Osteocyte (in vitro differentiated cells): ENCODE results near the gene RFLNA. TPM values are rescaled to one million over a fixed set of nuclear protein-coding genes. Genes with fewer than 3 reads are reported as not detected.
A peak's percentile ranks its signal among the peaks of the same experiment; 100 is the strongest.

Experiments
- DNase-seq: peaks from one replicate; pipeline ENCODE4 v3.0.0; 2021; ENCODE audit warnings: mixed read lengths; ENCODE audit not compliant: unreplicated experiment; ENCODE audit errors: extremely low spot score
- H3K27ac Mint-ChIP-seq: one replicate; pipeline ENCODE4 v1.8.0; 2021; ENCODE audit warnings: mild to moderate bottlenecking, mixed read lengths; ENCODE audit not compliant: unreplicated experiment
- H3K27me3 Mint-ChIP-seq: one replicate; pipeline ENCODE4 v1.8.0; 2021; ENCODE audit warnings: mixed read lengths; ENCODE audit not compliant: unreplicated experiment
- H3K36me3 Mint-ChIP-seq: one replicate; pipeline ENCODE4 v1.8.0; 2021; ENCODE audit warnings: mixed read lengths; ENCODE audit not compliant: unreplicated experiment
- H3K4me1 Mint-ChIP-seq: one replicate; pipeline ENCODE4 v1.8.0; 2021; ENCODE audit warnings: mixed read lengths; ENCODE audit not compliant: unreplicated experiment
- H3K4me3 Mint-ChIP-seq: one replicate; pipeline ENCODE4 v1.8.0; 2021; ENCODE audit warnings: mild to moderate bottlenecking, moderate library complexity, mixed read lengths; ENCODE audit not compliant: unreplicated experiment
- H3K9me3 Mint-ChIP-seq: one replicate; pipeline ENCODE4 v1.8.0; 2021; ENCODE audit warnings: mixed read lengths; ENCODE audit not compliant: unreplicated experiment
- CTCF ChIP-seq: fragments of 200-600 bp; sonication (generic); IDR thresholded peaks from 2 replicates; pipeline ENCODE4 v1.5.0; 2021; ENCODE audit warnings: antibody characterized with exemption, mild to moderate bottlenecking, moderate library complexity
- total RNA-seq: library from RNA; stranded (reverse); gene quantifications from 2 replicates; pipeline ENCODE4 v1.2.1, GENCODE V29; 2021

The RFLNA gene
- total RNA-seq, 1 donor from 2014 or later, result 0.91 TPM

GRCh38 chr12:124316257-124316900 lies 21.5 kb downstream of the RFLNA start:
- H3K4me3 Mint-ChIP-seq, result no peak overlapping the region
- no peak overlapping the region for H3K27ac Mint-ChIP-seq
- no peaks in the 10 kb centered on the region for H3K9me3 Mint-ChIP-seq
- no peak for DNase-seq
- no peaks in the 10 kb centered on the region for H3K27me3 Mint-ChIP-seq
- no peaks in the 10 kb centered on the region for H3K36me3 Mint-ChIP-seq
- H3K4me1 Mint-ChIP-seq, result no peaks in the 10 kb centered on the region
- no peak for TF ChIP-seq CTCF

- no peaks in the 10 kb centered on the region for H3K36me3 Mint-ChIP-seq
- H3K9me3 Mint-ChIP-seq, result no peaks in the 10 kb centered on the region
- no peak for DNase-seq
- no peaks in the 10 kb centered on the region for H3K27me3 Mint-ChIP-seq
- H3K27ac Mint-ChIP-seq, result no peak overlapping the region
- H3K4me1 Mint-ChIP-seq, result no peaks in the 10 kb centered on the region
- no peak overlapping the region for H3K4me3 Mint-ChIP-seq
- no peak for TF ChIP-seq CTCF
These were observed 22.5 kb downstream of the RFLNA start for GRCh38 chr12:124317400-124317799.

GRCh38 chr12:124318278-124319020 lies 23.6 kb downstream of the RFLNA start:
- no peak for TF ChIP-seq CTCF
- DNase-seq, result no peak
- Mint-ChIP-seq H3K27me3 (no peaks in the 10 kb centered on the region), H3K27ac (no peak overlapping the region), H3K4me3 (no peak overlapping the region), H3K9me3 (no peaks in the 10 kb centered on the region), H3K4me1 (no peaks in the 10 kb centered on the region), H3K36me3 (peaks cover under 1% of the 10 kb centered on the region)

- no peaks in the 10 kb centered on the region for H3K27me3 Mint-ChIP-seq
- H3K9me3 Mint-ChIP-seq, result no peaks in the 10 kb centered on the region
- TF ChIP-seq CTCF, result no peak
- H3K4me3 Mint-ChIP-seq, result no peak overlapping the region
- H3K4me1 Mint-ChIP-seq, result no peaks in the 10 kb centered on the region
- H3K36me3 Mint-ChIP-seq, result peaks cover 11% of the 10 kb centered on the region
- H3K27ac Mint-ChIP-seq, result no peak overlapping the region
- no peak for DNase-seq
These were observed 24.6 kb downstream of the RFLNA start for GRCh38 chr12:124319368-124320050.

- TF ChIP-seq CTCF, result peak; percentile 95
- H3K36me3 Mint-ChIP-seq, result peaks cover 20% of the 10 kb centered on the region
- no peaks in the 10 kb centered on the region for H3K27me3 Mint-ChIP-seq
- no peaks in the 10 kb centered on the region for H3K9me3 Mint-ChIP-seq
- no peaks in the 10 kb centered on the region for H3K4me1 Mint-ChIP-seq
- peak; percentile 93 for DNase-seq
- no peak overlapping the region for H3K4me3 Mint-ChIP-seq
- H3K27ac Mint-ChIP-seq, result no peak overlapping the region
These were observed 26.2 kb downstream of the RFLNA start for GRCh38 chr12:124321040-124321481.
